Upper lobe of left lung (tissue), 4 donors: ENCODE results near the gene PKHD1.

Experiments
- POLR2A ChIP-seq, 4 donors: fragments of 450-650 bp; IDR thresholded peaks; one replicate each; pipeline ENCODE4 v1.5.1; 2016 to 2017; ENCODE audit warnings: antibody characterized with exemption in 4 of 4, mild to moderate bottlenecking in 2 of 4
- TF ChIP-seq, protein P1 (sequence below), 6 experiments: fragments of 450-650 bp in 4 of 6; fragments of 200-600 bp in 2 of 6; sonication (generic) in 2 of 6; IDR thresholded peaks; one replicate each; pipeline ENCODE4 v1.5.1; 2016 to 2019; ENCODE audit warnings: antibody characterized with exemption in 6 of 6

DNA sequence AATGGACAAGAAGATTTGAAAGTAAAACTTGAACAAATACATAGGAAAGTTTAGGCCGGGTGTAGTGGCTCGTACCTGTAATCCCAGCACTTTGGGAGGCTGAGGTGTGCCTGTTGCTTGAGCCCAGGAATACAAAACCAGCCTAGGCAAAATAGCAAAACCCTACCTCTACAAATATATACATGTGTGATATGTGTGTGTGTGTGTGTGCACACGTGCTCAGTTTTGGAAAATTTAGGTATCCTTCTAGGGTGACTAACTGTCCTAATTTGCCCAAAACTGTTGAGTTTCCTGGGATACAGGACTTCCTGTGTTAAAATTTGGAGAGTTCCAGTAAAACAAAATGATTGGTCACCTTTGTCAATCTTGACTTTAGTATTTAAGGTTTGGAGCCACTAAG, 503.2 kb downstream of the PKHD1 start:
- TF ChIP-seq, protein P1, sequence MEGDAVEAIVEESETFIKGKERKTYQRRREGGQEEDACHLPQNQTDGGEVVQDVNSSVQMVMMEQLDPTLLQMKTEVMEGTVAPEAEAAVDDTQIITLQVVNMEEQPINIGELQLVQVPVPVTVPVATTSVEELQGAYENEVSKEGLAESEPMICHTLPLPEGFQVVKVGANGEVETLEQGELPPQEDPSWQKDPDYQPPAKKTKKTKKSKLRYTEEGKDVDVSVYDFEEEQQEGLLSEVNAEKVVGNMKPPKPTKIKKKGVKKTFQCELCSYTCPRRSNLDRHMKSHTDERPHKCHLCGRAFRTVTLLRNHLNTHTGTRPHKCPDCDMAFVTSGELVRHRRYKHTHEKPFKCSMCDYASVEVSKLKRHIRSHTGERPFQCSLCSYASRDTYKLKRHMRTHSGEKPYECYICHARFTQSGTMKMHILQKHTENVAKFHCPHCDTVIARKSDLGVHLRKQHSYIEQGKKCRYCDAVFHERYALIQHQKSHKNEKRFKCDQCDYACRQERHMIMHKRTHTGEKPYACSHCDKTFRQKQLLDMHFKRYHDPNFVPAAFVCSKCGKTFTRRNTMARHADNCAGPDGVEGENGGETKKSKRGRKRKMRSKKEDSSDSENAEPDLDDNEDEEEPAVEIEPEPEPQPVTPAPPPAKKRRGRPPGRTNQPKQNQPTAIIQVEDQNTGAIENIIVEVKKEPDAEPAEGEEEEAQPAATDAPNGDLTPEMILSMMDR (IDR thresholded peaks at IDR 0.05), result no peak
- TF ChIP-seq POLR2A (IDR thresholded peaks at IDR 0.05), result no peak
